Fibroblast of the aortic adventitia (primary cell): ENCODE results near the gene HSBP1. TPM values are rescaled to one million over a fixed set of nuclear protein-coding genes. Genes with fewer than 3 reads are reported as not detected.
A peak's percentile ranks its signal among the peaks of the same experiment; 100 is the strongest.

ENCODE experiments used
- DNase-seq: peaks from one replicate; pipeline ENCODE4 v3.0.0-alpha.2; 2010; ENCODE audit warnings: low read depth
- H3K4me3 ChIP-seq: 2 replicates; pipeline ENCODE4 v1.5.1; 2011; ENCODE audit warnings: low read depth, mild to moderate bottlenecking, control low read depth, low read length, moderate library complexity
- CTCF ChIP-seq: IDR thresholded peaks from 2 replicates; pipeline ENCODE4 v1.5.1; 2011; ENCODE audit warnings: mild to moderate bottlenecking, low read length, control low read depth, inconsistent platforms; ENCODE audit not compliant: insufficient read depth
- total RNA-seq: library from RNA; depleted of rRNA; stranded (reverse); fragments of >200 nt; gene quantifications from 2 replicates; pipeline ENCODE4 v1.2.3, GENCODE V29; 2012; ENCODE audit warnings: low replicate concordance

HSBP1 gene
- total RNA-seq, 1 donor: 19.0 TPM

GRCh38 chr16:83792391-83792790 lies 15.4 kb upstream of the HSBP1 start:
- no peak for TF ChIP-seq CTCF
- no peak overlapping the region for H3K4me3 ChIP-seq
- DNase-seq: no peak

GRCh38 chr16:83793179-83793578 lies 14.6 kb upstream of the HSBP1 start:
- TF ChIP-seq CTCF: no peak
- no peak overlapping the region for H3K4me3 ChIP-seq
- no peak for DNase-seq

- no peak for TF ChIP-seq CTCF
- no peak overlapping the region for H3K4me3 ChIP-seq
- DNase-seq: no peak
Observed at GRCh38 chr16:83794860-83795554, 12.8 kb upstream of the HSBP1 start.

GRCh38 chr16:83797013-83797412 lies 10.8 kb upstream of the HSBP1 start:
- H3K4me3 ChIP-seq: no peak overlapping the region
- no peak for TF ChIP-seq CTCF

GRCh38 chr16:83799336-83799735 lies 8.4 kb upstream of the HSBP1 start:
- no peak overlapping the region for H3K4me3 ChIP-seq
- no peak for DNase-seq
- TF ChIP-seq CTCF: no peak

More at GRCh38 chr16:83797013-83797412, 10.8 kb upstream of the HSBP1 start:
- DNase-seq: no peak

GRCh38 chr16:83802135-83802534 lies 5.6 kb upstream of the HSBP1 start:
- no peak for TF ChIP-seq CTCF
- peak; percentile 43 for DNase-seq
- no peak overlapping the region for H3K4me3 ChIP-seq
